ENCODE measurements around the gene GRN.

GRN gene

GRCh38 chr17:44354582-44355561, 9.8 kb downstream of the GRN start:
- TF ChIP-seq CTCF (IDR thresholded peaks at IDR 0.05; ENCODE audit: control extremely low read depth, extremely low read depth, low read depth, missing control alignments) = peak; percentile 73
- peak; percentile 82 for DNase-seq (ENCODE audit: extremely low spot score)
- ChIA-PET CTCF (interaction anchor here (1.4 to 18.4 kb wide), 7 partner anchors 7 to 153 kb away, joined by 5 to 250 read pairs (median 17); partner anchors contain the start of genes FAM171A2 and GRN), POLR2A (interaction anchor here (0.8 kb wide), 1 partner anchor 133 kb away, joined by 3 read pairs; no protein-coding TSS in a partner anchor)

- POLR2A ChIA-PET = interaction anchor here (0.8 kb wide), 1 partner anchor 134 kb away, joined by 3 read pairs; no protein-coding TSS in a partner anchor
- TF ChIP-seq CTCF (IDR thresholded peaks at IDR 0.05; ENCODE audit: control extremely low read depth, extremely low read depth, low read depth, missing control alignments) = no peak
- CTCF ChIA-PET = interaction anchor here (2.2 to 18.4 kb wide), 6 partner anchors 7 to 145 kb away, joined by 7 to 250 read pairs (median 22); partner anchors contain the start of genes FAM171A2 and GRN
- no peak for DNase-seq (ENCODE audit: extremely low spot score)
Measured at GRCh38 chr17:44355642-44356099, 10.6 kb downstream of the GRN start.

GRCh38 chr17:44356241-44356640, 11.1 kb downstream of the GRN start:
- POLR2A ChIA-PET = no interaction called here
- CTCF ChIA-PET = interaction anchor here (2.2 to 18.4 kb wide), 7 partner anchors 7 to 146 kb away, joined by 7 to 250 read pairs (median 17); partner anchors contain the start of genes FAM171A2 and GRN

GRCh38 chr17:44358066-44358465, 13.0 kb downstream of the GRN start:
- DNase-seq (ENCODE audit: extremely low spot score) = no peak
- CTCF ChIA-PET = interaction anchor here (1.1 to 18.4 kb wide), 9 partner anchors 5 to 165 kb away, joined by 3 to 250 read pairs (median 7); partner anchors contain the start of gene GRN
- TF ChIP-seq CTCF (IDR thresholded peaks at IDR 0.05; ENCODE audit: control extremely low read depth, extremely low read depth, low read depth, missing control alignments) = no peak
- POLR2A ChIA-PET = no interaction called here

More at GRCh38 chr17:44356241-44356640, 11.1 kb downstream of the GRN start:
- no peak for TF ChIP-seq CTCF (IDR thresholded peaks at IDR 0.05; ENCODE audit: control extremely low read depth, extremely low read depth, low read depth, missing control alignments)
- no peak for DNase-seq (ENCODE audit: extremely low spot score)

GRCh38 chr17:44359006-44359405, 13.9 kb downstream of the GRN start:
- CTCF ChIA-PET = interaction anchor here (0.8 to 18.4 kb wide), 8 partner anchors 6 to 149 kb away, joined by 3 to 250 read pairs (median 8); partner anchors contain the start of gene GRN

More at GRCh38 chr17:44359006-44359405, 13.9 kb downstream of the GRN start:
- no peak for DNase-seq (ENCODE audit: extremely low spot score)
- no peak for TF ChIP-seq CTCF (IDR thresholded peaks at IDR 0.05; ENCODE audit: control extremely low read depth, extremely low read depth, low read depth, missing control alignments)
- POLR2A ChIA-PET = no interaction called here
